GM19099 (cell line): Measurements from ENCODE around the gene MRO.

Experiments
- POLR2A ChIP-seq: IDR thresholded peaks from 3 replicates; pipeline ENCODE4 v1.6.1; 2011; ENCODE audit warnings: low read depth; ENCODE audit not compliant: insufficient read length; ENCODE audit errors: extremely low read depth

Gene MRO

GRCh38 chr18:50775726-50776125, 44.1 kb downstream of the MRO start:
- no peak for TF ChIP-seq POLR2A

- no peak for TF ChIP-seq POLR2A
These were observed 44.6 kb downstream of the MRO start for GRCh38 chr18:50775207-50775606.

GRCh38 chr18:50769463-50769862, 50.4 kb downstream of the MRO start:
- TF ChIP-seq POLR2A = no peak

DNA sequence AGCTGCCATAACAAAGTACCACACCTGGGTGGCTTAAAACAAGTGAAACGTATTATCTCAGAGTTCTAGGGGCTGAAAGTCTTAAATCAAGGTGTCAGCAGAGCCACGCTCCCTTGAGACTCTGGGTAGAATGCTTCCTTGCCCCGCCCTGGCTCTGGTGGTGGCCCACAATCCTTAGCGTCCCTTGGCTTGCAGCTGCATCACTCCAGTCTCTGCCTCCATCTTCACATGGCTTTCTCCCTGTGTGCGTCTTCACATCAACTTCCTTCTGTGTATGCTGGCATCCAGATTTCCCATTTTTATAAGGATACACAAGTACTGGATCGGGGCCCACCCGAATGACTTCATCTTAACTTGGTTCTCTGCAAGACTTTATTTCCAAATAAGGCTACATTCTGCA, 62.5 kb downstream of the MRO start:
- no peak for TF ChIP-seq POLR2A

GRCh38 chr18:50754297-50754696, 65.5 kb downstream of the MRO start:
- no peak for TF ChIP-seq POLR2A

DNA sequence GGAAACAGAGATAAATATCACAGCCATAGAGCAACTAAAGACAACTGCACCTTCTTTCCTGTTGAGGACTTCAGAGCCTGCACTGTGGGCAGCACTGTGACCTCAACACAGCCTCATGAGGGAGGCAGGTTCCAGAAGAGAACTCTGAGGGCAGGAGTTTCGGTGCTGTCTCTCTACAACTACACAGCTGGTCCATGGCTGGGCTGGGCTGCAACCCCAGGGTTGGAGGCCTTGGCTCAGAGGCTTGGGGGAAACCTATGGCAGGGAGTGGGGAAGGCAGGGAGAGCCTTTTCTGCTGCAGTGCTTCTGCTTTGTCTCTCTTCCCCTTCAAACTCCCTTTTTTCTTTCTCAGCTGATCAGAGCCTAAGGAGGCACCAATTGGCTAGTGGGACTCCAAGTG, 66.5 kb downstream of the MRO start:
- TF ChIP-seq POLR2A = no peak

DNA sequence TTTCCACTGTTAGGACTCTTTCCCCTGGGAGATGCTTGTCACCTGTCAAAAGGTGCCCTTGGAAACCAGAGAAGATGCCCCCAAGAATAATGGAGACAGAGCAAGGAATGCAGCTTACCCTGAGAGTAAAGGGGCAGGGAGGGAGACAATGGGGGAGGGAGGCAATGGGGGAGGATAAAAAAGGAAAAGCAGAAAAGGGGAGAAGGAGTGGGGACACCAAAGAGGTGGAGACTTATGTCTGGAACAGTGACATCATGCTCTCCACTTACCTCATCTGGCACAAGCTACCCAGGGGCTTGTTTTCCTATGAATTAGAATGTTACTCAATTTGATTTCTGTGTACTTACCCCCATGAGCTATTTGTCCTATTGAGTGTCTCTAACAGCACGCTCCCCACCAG, 67.9 kb downstream of the MRO start:
- no peak for TF ChIP-seq POLR2A

- no peak for TF ChIP-seq POLR2A
These were observed 68.3 kb downstream of the MRO start for GRCh38 chr18:50751490-50751889.

- no peak for TF ChIP-seq POLR2A
These were observed 69.3 kb downstream of the MRO start for GRCh38 chr18:50750546-50750945.

DNA sequence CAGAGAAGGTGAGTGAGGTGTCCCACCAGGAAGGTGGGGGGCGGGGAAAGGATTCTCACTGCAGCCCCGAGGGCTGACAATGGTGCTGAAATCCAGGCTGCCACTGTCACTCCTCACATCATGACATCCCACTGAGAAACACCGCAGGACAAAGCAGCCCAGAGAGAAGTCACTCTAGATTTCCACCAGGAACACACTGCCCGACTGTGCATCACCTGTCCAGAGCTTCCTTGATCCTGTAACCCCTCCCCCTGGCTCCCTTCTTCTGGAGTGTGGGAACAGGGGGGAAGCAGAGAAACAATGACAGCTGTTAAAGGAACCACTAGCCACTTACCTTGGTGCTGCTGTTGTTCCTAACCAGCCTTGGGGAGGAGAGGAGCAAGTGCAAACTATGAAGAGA, 69.9 kb downstream of the MRO start:
- no peak for TF ChIP-seq POLR2A

DNA sequence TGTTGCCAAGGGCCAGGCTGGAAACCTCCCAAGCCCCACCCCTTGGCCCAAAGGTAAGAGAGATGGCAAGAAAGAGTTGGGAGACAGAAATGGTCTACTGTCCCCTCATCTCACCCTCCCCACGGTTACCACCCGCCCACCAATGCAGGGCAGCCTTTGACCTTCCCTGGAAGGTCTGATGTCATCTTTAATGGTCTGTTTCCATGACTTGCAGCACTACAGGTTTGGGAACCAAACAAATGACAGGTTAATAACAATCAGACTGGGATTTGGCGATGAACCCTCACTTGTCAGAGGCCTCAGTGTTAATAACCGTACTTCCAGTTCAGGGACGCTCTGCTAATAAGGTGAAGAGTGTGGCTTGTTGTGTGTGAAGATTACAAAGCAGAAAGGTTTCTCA, 70.4 kb downstream of the MRO start:
- TF ChIP-seq POLR2A = no peak

DNA sequence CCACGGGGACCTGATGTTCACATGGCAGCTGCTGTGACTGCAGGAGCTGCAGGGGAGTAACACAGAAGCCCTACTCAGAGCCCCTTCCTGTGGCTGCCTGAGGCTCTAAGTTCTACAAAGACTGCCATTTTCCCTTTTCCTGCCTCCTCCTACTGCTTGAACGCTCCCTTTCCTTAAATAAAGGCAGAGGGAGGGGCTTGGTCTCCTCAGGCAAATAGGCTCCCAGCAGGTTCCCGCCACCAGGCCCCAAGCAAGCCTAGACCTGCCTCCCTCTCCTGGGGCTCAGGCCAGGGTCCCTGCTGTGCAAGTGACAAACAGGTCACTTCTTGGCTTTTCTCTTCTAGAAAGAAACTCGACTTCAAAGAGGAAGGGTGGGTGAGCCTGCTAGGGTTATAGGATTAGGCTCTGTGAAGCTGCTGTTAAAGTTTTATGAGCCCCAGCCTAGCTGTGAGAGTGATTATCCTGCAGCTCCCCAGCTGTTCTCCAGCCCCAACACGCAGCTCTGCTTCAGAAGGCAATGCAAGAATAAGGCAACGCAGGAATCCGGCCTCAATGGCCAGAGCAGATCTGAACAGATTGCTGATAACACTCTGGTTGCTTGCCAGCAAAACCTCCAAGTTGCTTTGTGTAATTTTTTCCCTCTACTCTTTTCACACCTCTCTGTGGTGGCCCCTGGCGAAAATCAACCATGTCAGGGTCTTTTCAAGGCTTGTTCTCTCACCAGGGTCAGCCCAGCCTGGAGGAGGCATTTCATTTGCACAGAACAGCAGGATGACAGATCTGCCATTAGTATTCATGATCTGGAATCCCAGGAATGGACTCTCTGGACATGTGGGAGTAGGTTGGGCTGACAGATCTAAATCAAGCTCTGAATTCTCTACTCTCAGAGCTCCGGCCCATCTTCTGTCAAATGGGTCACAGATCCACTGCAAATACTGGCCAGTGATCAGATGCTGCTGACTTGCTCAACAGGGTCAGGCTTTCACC, 71.3 kb downstream of the MRO start:
- TF ChIP-seq POLR2A = no peak

DNA sequence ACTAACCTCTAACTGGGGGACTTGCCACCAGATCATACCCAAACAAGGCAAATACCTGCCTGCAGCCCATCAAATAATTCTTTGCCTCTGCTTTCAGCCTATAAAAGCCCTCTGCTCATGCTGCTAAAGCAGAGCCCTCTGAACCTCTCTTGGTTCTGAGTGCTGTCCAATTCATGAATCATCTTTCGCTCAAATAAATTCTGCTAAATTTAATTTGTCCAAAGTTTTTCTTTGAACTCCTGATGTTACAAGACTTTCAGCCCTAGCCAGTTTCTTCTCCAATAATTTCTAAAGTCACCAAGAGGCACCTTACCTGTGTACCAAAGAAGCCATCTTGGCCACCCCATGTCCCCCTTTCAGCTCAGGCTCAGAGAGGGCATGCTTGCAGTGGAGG, 72.0 kb downstream of the MRO start:
- no peak for TF ChIP-seq POLR2A

DNA sequence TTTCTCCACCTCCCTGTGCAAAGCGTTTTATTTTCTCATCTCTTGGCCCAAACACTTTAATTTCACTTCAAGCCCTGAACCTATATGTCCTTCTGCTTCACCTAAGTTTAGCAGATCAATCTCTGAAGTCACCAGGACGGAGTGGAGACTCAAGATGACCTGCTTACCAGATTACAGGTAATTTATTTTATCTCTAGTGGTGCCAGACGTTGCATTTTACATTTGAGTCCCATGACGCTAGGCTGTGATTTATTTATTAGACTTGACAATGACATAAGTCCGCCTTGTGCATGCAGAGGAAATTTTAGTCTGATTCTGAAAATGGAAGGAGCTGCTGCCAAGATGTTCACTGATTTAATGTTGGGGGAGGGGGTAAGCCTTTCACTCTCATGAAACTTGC, 73.9 kb downstream of the MRO start:
- TF ChIP-seq POLR2A = no peak
